Hepatocyte (in vitro differentiated cells): ENCODE results near the gene ULK4. TPM values are rescaled to one million over a fixed set of nuclear protein-coding genes. Genes with fewer than 3 reads are reported as not detected.

Source experiments
- DNase-seq: peaks from one replicate; pipeline ENCODE4 v3.0.0-alpha.2; 2016; ENCODE audit warnings: low spot score
- H2AFZ ChIP-seq: fragments of 200-600 bp; sonication (generic); 2 replicates; pipeline ENCODE4 v1.6.0; 2016; ENCODE audit warnings: antibody characterized with exemption, mild to moderate bottlenecking
- H3K27ac ChIP-seq: fragments of 200-600 bp; sonication (generic); 2 replicates; pipeline ENCODE4 v1.5.1; 2016; ENCODE audit warnings: mild to moderate bottlenecking
- H3K27me3 ChIP-seq: fragments of 200-600 bp; sonication (generic); 2 replicates; pipeline ENCODE4 v1.6.1; 2016
- H3K36me3 ChIP-seq: fragments of 200-600 bp; sonication (generic); replicated peaks from 2 replicates; pipeline ENCODE4 v1.5.1; 2016; ENCODE audit warnings: low read depth; ENCODE audit not compliant: insufficient read depth
- H3K4me1 ChIP-seq: fragments of 200-600 bp; sonication (generic); 2 replicates; pipeline ENCODE4 v1.5.1; 2016; ENCODE audit warnings: mild to moderate bottlenecking, moderate library complexity; ENCODE audit not compliant: insufficient read depth
- H3K4me2 ChIP-seq: fragments of 200-600 bp; sonication (generic); 2 replicates; pipeline ENCODE4 v1.6.0; 2016
- H3K4me3 ChIP-seq: fragments of 200-600 bp; sonication (generic); 2 replicates; pipeline ENCODE4 v1.5.1; 2016; ENCODE audit warnings: mild to moderate bottlenecking
- H3K79me2 ChIP-seq: fragments of 200-600 bp; sonication (generic); 2 replicates; pipeline ENCODE4 v1.6.0; 2017; ENCODE audit warnings: mild to moderate bottlenecking
- H3K9me2 ChIP-seq: fragments of 200-600 bp; sonication (generic); replicated peaks from 2 replicates; pipeline ENCODE4 v1.6.0; 2017; ENCODE audit warnings: mild to moderate bottlenecking; ENCODE audit not compliant: insufficient read depth
- H3K9me3 ChIP-seq: fragments of 200-600 bp; sonication (generic); 2 replicates; pipeline ENCODE4 v1.5.1; 2016; ENCODE audit warnings: low read depth, mild to moderate bottlenecking
- H4K20me1 ChIP-seq: fragments of 200-600 bp; sonication (generic); 2 replicates; pipeline ENCODE4 v1.6.0; 2016; ENCODE audit warnings: mild to moderate bottlenecking; ENCODE audit not compliant: insufficient read depth, poor library complexity, severe bottlenecking
- CTCF ChIP-seq: fragments of 200-600 bp; sonication (generic); IDR thresholded peaks from 2 replicates; pipeline ENCODE4 v1.5.1; 2016; ENCODE audit warnings: antibody characterized with exemption, mild to moderate bottlenecking; ENCODE audit not compliant: poor library complexity
- EZH2 ChIP-seq: fragments of 200-600 bp; sonication (generic); IDR thresholded peaks from 2 replicates; pipeline ENCODE4 v1.6.1; 2016; ENCODE audit warnings: antibody characterized with exemption, mild to moderate bottlenecking, borderline replicate concordance
- EZH2phosphoT487 ChIP-seq: fragments of 200-600 bp; sonication (generic); IDR thresholded peaks from one replicate; pipeline ENCODE4 v1.6.1; 2018; ENCODE audit warnings: antibody characterized with exemption, mild to moderate bottlenecking, low read depth, moderate library complexity; ENCODE audit not compliant: unreplicated experiment, severe bottlenecking
- WGBS: methylation state at CpG from one replicate; pipeline ENCODE4 v1.1.6; 2016; ENCODE audit warnings: low lambda C conversion rate; ENCODE audit errors: missing lambda C conversion rate; 5-methylcytosine and 5-hydroxymethylcytosine counted together
- polyA plus RNA-seq: library from polyadenylated mRNA; unstranded; fragments of >200 nt; fragmentation: Nextera tagmentation; extraction: Ambion mirVana; gene quantifications from 2 replicates; pipeline ENCODE4 v1.2.1, GENCODE V29; 2016
- total RNA-seq: library from RNA; depleted of rRNA; stranded (reverse); fragments of >200 nt; gene quantifications from 2 replicates; pipeline ENCODE4 v1.2.3, GENCODE V29; 2014

The ULK4 gene
- total and polyA plus RNA-seq, 2 experiments from 2014 or later: 3.8 to 9.1 TPM

- Histone ChIP-seq H3K36me3 (no peaks in the 10 kb centered on the region), H2AFZ (no peak overlapping the region), H3K4me3 (no peak overlapping the region), H3K27me3 (no peaks in the 10 kb centered on the region), H3K9me3 (no peaks in the 10 kb centered on the region), H3K4me2 (no peak overlapping the region), H3K4me1 (no peaks in the 10 kb centered on the region), H3K79me2 (no peaks in the 10 kb centered on the region), H3K27ac (no peak overlapping the region), H3K9me2 (no peaks in the 10 kb centered on the region), H4K20me1 (no peaks in the 10 kb centered on the region)
- WGBS: 81% methylated on average over 4 of the region's 4 CpGs
- no peak for DNase-seq
- no peak for TF ChIP-seq EZH2
Measured at GRCh38 chr3:41441568-41441967, 520.3 kb downstream of the ULK4 start.

GRCh38 chr3:41441139-41441538 is 520.8 kb downstream of the ULK4 start:
- WGBS: 97% methylated on average over 2 of the region's 2 CpGs
- no peak overlapping the region for H3K4me2 ChIP-seq

GRCh38 chr3:41436983-41437382 is 524.9 kb downstream of the ULK4 start:
- H2AFZ ChIP-seq: no peak overlapping the region
- WGBS: 65% methylated on average over 1 of the region's 1 CpG
- TF ChIP-seq CTCF (no peak), EZH2 (no peak), EZH2phosphoT487 (no peak)
- no peaks in the 10 kb centered on the region for H4K20me1 ChIP-seq
- DNase-seq: no peak
- H3K9me2 ChIP-seq: no peaks in the 10 kb centered on the region
- no peak overlapping the region for H3K4me2 ChIP-seq
- H3K79me2 ChIP-seq: no peaks in the 10 kb centered on the region
- H3K4me1 ChIP-seq: no peaks in the 10 kb centered on the region
- H3K9me3 ChIP-seq: no peaks in the 10 kb centered on the region
- no peaks in the 10 kb centered on the region for H3K27me3 ChIP-seq
- no peak overlapping the region for H3K27ac ChIP-seq
- H3K36me3 ChIP-seq: no peaks in the 10 kb centered on the region
- no peak overlapping the region for H3K4me3 ChIP-seq

More at GRCh38 chr3:41441139-41441538, 520.8 kb downstream of the ULK4 start:
- no peak for DNase-seq
- H3K27ac ChIP-seq: no peak overlapping the region
- no peak for TF ChIP-seq CTCF
- TF ChIP-seq EZH2: no peak
- no peak for TF ChIP-seq EZH2phosphoT487
- H3K27me3 ChIP-seq: no peaks in the 10 kb centered on the region
- H3K9me2 ChIP-seq: no peaks in the 10 kb centered on the region
- no peaks in the 10 kb centered on the region for H3K36me3 ChIP-seq
- H2AFZ ChIP-seq: no peak overlapping the region
- H3K4me3 ChIP-seq: no peak overlapping the region
- no peaks in the 10 kb centered on the region for H3K79me2 ChIP-seq
- H3K9me3 ChIP-seq: no peaks in the 10 kb centered on the region
- H3K4me1 ChIP-seq: no peaks in the 10 kb centered on the region
- H4K20me1 ChIP-seq: no peaks in the 10 kb centered on the region

GRCh38 chr3:41434781-41435180 is 527.1 kb downstream of the ULK4 start:
- Histone ChIP-seq H3K4me1 (no peaks in the 10 kb centered on the region), H3K4me3 (no peak overlapping the region), H3K79me2 (no peaks in the 10 kb centered on the region), H3K36me3 (no peaks in the 10 kb centered on the region), H3K27ac (no peak overlapping the region), H4K20me1 (no peaks in the 10 kb centered on the region), H3K9me3 (no peaks in the 10 kb centered on the region), H3K9me2 (no peaks in the 10 kb centered on the region), H3K27me3 (no peaks in the 10 kb centered on the region), H2AFZ (no peak overlapping the region), H3K4me2 (no peak overlapping the region)
- DNase-seq: no peak
- 83% methylated on average over 2 of the region's 2 CpGs for WGBS
- TF ChIP-seq EZH2phosphoT487: no peak
- TF ChIP-seq CTCF: no peak
- TF ChIP-seq EZH2: no peak
